ENCODE results near the gene UQCC5.

Gene UQCC5

GRCh38 chr3:52520141-52520667 lies 16.2 kb upstream of the UQCC5 start:
- Histone ChIP-seq H3K27ac (ENCODE audit: low read depth, low read length) (no peak overlapping the region), H3K4me1 (ENCODE audit: control insufficient read depth, low read depth, low read length) (peaks cover 2% of the 10 kb centered on the region), H3K9ac (ENCODE audit: low read length) (no peak overlapping the region), H3K4me3 (ENCODE audit: low read length) (no peak overlapping the region), H3K79me1 (ENCODE audit: low read length) (no peaks in the 10 kb centered on the region), H3K79me2 (ENCODE audit: control insufficient read depth, insufficient read depth, low read length) (no peaks in the 10 kb centered on the region), H2BK5ac (ENCODE audit: low read length) (no peak overlapping the region), H3K4me2 (ENCODE audit: low read length) (no peak overlapping the region), H2BK120ac (ENCODE audit: low read depth, low read length) (no peak overlapping the region), H3K23ac (ENCODE audit: low read length) (no peak overlapping the region), H2BK15ac (replicated peaks; ENCODE audit: low read depth) (no peak overlapping the region), H4K5ac (ENCODE audit: low read length) (no peak overlapping the region), H3K18ac (ENCODE audit: low read length) (no peak overlapping the region), H3K4ac (ENCODE audit: low read depth, low read length) (no peak overlapping the region), H3K56ac (ENCODE audit: low read length) (no peak overlapping the region), H3K27me3 (ENCODE audit: insufficient read depth, low read length, poor library complexity) (no peaks in the 10 kb centered on the region), H3K36me3 (ENCODE audit: control insufficient read depth, insufficient read depth, low read length) (peaks cover 8% of the 10 kb centered on the region), H2AK5ac (ENCODE audit: low read length) (no peak overlapping the region), H4K8ac (ENCODE audit: low read depth, low read length) (no peak overlapping the region)
- WGBS (ENCODE audit: extremely low coverage, insufficient coverage, low lambda C conversion rate): no CpG with 5 or more reads among the region's 14 CpGs
- DNase-seq: no peak

- Histone ChIP-seq H2BK15ac (replicated peaks; ENCODE audit: low read depth) (no peak overlapping the region), H3K36me3 (ENCODE audit: control insufficient read depth, insufficient read depth, low read length) (peaks cover 13% of the 10 kb centered on the region), H3K18ac (ENCODE audit: low read length) (no peak overlapping the region), H4K5ac (ENCODE audit: low read length) (no peak overlapping the region), H3K4me1 (ENCODE audit: control insufficient read depth, low read depth, low read length) (peaks cover 2% of the 10 kb centered on the region), H3K4me3 (ENCODE audit: low read length) (no peak overlapping the region), H3K23ac (ENCODE audit: low read length) (no peak overlapping the region), H3K79me2 (ENCODE audit: control insufficient read depth, insufficient read depth, low read length) (no peaks in the 10 kb centered on the region), H3K27ac (ENCODE audit: low read depth, low read length) (no peak overlapping the region), H3K4me2 (ENCODE audit: low read length) (no peak overlapping the region), H4K8ac (ENCODE audit: low read depth, low read length) (no peak overlapping the region), H2BK120ac (ENCODE audit: low read depth, low read length) (no peak overlapping the region), H3K27me3 (ENCODE audit: insufficient read depth, low read length, poor library complexity) (no peaks in the 10 kb centered on the region), H2BK5ac (ENCODE audit: low read length) (no peak overlapping the region), H3K9ac (ENCODE audit: low read length) (no peak overlapping the region), H3K4ac (ENCODE audit: low read depth, low read length) (no peak overlapping the region), H3K79me1 (ENCODE audit: low read length) (no peaks in the 10 kb centered on the region), H2AK5ac (ENCODE audit: low read length) (no peak overlapping the region), H3K56ac (ENCODE audit: low read length) (no peak overlapping the region)
- DNase-seq: no peak
- WGBS (ENCODE audit: extremely low coverage, insufficient coverage, low lambda C conversion rate): no CpG with 5 or more reads among the region's 20 CpGs
These were observed 15.5 kb upstream of the UQCC5 start for GRCh38 chr3:52520716-52521487.

DNA sequence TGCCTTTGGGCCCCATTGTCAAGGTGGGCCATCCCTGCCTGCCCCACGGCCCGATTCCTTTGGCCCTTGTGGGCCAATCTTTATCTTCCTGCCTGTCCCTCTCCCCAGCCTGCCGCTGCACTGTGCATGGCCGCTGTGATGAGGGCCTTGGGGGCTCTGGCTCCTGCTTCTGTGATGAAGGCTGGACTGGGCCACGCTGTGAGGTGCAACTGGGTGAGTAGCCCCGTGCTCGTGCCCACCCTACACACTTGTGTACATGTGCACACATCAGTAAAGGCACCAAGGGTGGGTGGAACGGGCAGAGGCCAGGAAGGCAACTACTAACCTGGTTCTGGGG lies 14.9 kb upstream of the UQCC5 start:
- Histone ChIP-seq H2AK5ac (ENCODE audit: low read length) (no peak overlapping the region), H4K8ac (ENCODE audit: low read depth, low read length) (no peak overlapping the region), H2BK15ac (replicated peaks; ENCODE audit: low read depth) (no peak overlapping the region), H3K9ac (ENCODE audit: low read length) (no peak overlapping the region), H2BK5ac (ENCODE audit: low read length) (no peak overlapping the region), H3K36me3 (ENCODE audit: control insufficient read depth, insufficient read depth, low read length) (peaks cover 13% of the 10 kb centered on the region), H3K27ac (ENCODE audit: low read depth, low read length) (no peak overlapping the region), H3K4me2 (ENCODE audit: low read length) (no peak overlapping the region), H3K4me3 (ENCODE audit: low read length) (no peak overlapping the region), H3K79me1 (ENCODE audit: low read length) (no peaks in the 10 kb centered on the region), H3K4ac (ENCODE audit: low read depth, low read length) (no peak overlapping the region), H3K56ac (ENCODE audit: low read length) (no peak overlapping the region), H3K27me3 (ENCODE audit: insufficient read depth, low read length, poor library complexity) (no peaks in the 10 kb centered on the region), H2BK120ac (ENCODE audit: low read depth, low read length) (no peak overlapping the region), H3K4me1 (ENCODE audit: control insufficient read depth, low read depth, low read length) (peaks cover 2% of the 10 kb centered on the region), H3K79me2 (ENCODE audit: control insufficient read depth, insufficient read depth, low read length) (no peaks in the 10 kb centered on the region), H4K5ac (ENCODE audit: low read length) (no peak overlapping the region), H3K18ac (ENCODE audit: low read length) (no peak overlapping the region), H3K23ac (ENCODE audit: low read length) (no peak overlapping the region)
- no CpG with 5 or more reads among the region's 8 CpGs for WGBS (ENCODE audit: extremely low coverage, insufficient coverage, low lambda C conversion rate)
- no peak for DNase-seq

DNA sequence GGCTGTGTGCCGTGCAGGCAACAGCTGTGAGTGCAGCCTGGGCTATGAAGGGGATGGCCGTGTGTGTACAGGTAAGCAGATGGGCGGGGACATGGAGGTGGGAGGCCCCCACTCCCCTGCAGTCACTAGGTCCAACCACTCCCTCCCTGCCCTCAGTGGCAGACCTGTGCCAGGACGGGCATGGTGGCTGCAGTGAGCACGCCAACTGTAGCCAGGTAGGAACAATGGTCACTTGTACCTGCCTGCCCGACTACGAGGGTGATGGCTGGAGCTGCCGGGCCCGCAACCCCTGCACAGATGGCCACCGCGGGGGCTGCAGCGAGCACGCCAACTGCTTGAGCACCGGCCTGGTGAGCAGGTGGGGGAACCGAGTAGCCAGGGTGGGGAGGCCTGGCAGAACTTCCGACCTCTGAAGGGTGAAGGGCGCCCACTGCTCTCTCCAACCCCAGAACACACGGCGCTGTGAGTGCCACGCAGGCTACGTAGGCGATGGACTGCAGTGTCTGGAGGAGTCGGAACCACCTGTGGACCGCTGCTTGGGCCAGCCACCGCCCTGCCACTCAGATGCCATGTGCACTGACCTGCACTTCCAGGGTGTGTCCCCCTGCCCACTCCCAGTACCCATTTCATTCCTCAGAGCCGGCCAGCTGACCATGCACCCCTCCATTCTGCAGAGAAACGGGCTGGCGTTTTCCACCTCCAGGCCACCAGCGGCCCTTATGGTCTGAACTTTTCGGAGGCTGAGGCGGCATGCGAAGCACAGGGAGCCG lies 14.3 kb upstream of the UQCC5 start:
- Histone ChIP-seq H3K4me3 (ENCODE audit: low read length) (no peak overlapping the region), H3K27me3 (ENCODE audit: insufficient read depth, low read length, poor library complexity) (no peaks in the 10 kb centered on the region), H3K27ac (ENCODE audit: low read depth, low read length) (no peak overlapping the region), H3K79me1 (ENCODE audit: low read length) (no peaks in the 10 kb centered on the region), H3K23ac (ENCODE audit: low read length) (no peak overlapping the region), H4K5ac (ENCODE audit: low read length) (no peak overlapping the region), H3K4me2 (ENCODE audit: low read length) (no peak overlapping the region), H3K4me1 (ENCODE audit: control insufficient read depth, low read depth, low read length) (peaks cover 2% of the 10 kb centered on the region), H3K56ac (ENCODE audit: low read length) (no peak overlapping the region), H3K4ac (ENCODE audit: low read depth, low read length) (no peak overlapping the region), H3K18ac (ENCODE audit: low read length) (no peak overlapping the region), H4K8ac (ENCODE audit: low read depth, low read length) (no peak overlapping the region), H3K36me3 (ENCODE audit: control insufficient read depth, insufficient read depth, low read length) (peaks cover 13% of the 10 kb centered on the region), H2BK120ac (ENCODE audit: low read depth, low read length) (no peak overlapping the region), H3K9ac (ENCODE audit: low read length) (no peak overlapping the region), H2BK15ac (replicated peaks; ENCODE audit: low read depth) (no peak overlapping the region), H2AK5ac (ENCODE audit: low read length) (no peak overlapping the region), H3K79me2 (ENCODE audit: control insufficient read depth, insufficient read depth, low read length) (no peaks in the 10 kb centered on the region), H2BK5ac (ENCODE audit: low read length) (no peak overlapping the region)
- no CpG with 5 or more reads among the region's 33 CpGs for WGBS (ENCODE audit: extremely low coverage, insufficient coverage, low lambda C conversion rate)
- no peak for DNase-seq

GRCh38 chr3:52522651-52523251 lies 13.7 kb upstream of the UQCC5 start:
- H3K36me3 ChIP-seq (ENCODE audit: control insufficient read depth, insufficient read depth, low read length): peaks cover 15% of the 10 kb centered on the region
- no peak overlapping the region for H2BK120ac ChIP-seq (ENCODE audit: low read depth, low read length)
- no peak overlapping the region for H3K56ac ChIP-seq (ENCODE audit: low read length)
- H4K8ac ChIP-seq (ENCODE audit: low read depth, low read length): no peak overlapping the region
- no CpG with 5 or more reads among the region's 14 CpGs for WGBS (ENCODE audit: extremely low coverage, insufficient coverage, low lambda C conversion rate)
- peaks cover 2% of the 10 kb centered on the region for H3K4me1 ChIP-seq (ENCODE audit: control insufficient read depth, low read depth, low read length)
- no peak overlapping the region for H3K9ac ChIP-seq (ENCODE audit: low read length)
- H3K4me3 ChIP-seq (ENCODE audit: low read length): no peak overlapping the region
- H3K18ac ChIP-seq (ENCODE audit: low read length): no peak overlapping the region
- H2AK5ac ChIP-seq (ENCODE audit: low read length): no peak overlapping the region
- no peaks in the 10 kb centered on the region for H3K27me3 ChIP-seq (ENCODE audit: insufficient read depth, low read length, poor library complexity)
- no peak for DNase-seq
- H4K5ac ChIP-seq (ENCODE audit: low read length): no peak overlapping the region
- H2BK15ac ChIP-seq (replicated peaks; ENCODE audit: low read depth): no peak overlapping the region
- H3K4me2 ChIP-seq (ENCODE audit: low read length): no peak overlapping the region
- H3K23ac ChIP-seq (ENCODE audit: low read length): no peak overlapping the region
- H3K4ac ChIP-seq (ENCODE audit: low read depth, low read length): no peak overlapping the region
- H3K79me1 ChIP-seq (ENCODE audit: low read length): no peaks in the 10 kb centered on the region
- no peaks in the 10 kb centered on the region for H3K79me2 ChIP-seq (ENCODE audit: control insufficient read depth, insufficient read depth, low read length)
- no peak overlapping the region for H3K27ac ChIP-seq (ENCODE audit: low read depth, low read length)
- H2BK5ac ChIP-seq (ENCODE audit: low read length): no peak overlapping the region
